Measurements from ENCODE around the gene SPNS1. TPM values are rescaled to one million over a fixed set of nuclear protein-coding genes. Genes with fewer than 3 reads are reported as not detected.

SPNS1 gene
- total and polyA plus RNA-seq, 7 donors = 12.9 to 46.9 (median 20.3) TPM

GRCh38 chr16:28950648-28951409, 23.7 kb upstream of the SPNS1 start, which contains the start of gene NFATC2IP:
NFATC2IP (plus strand) TSS chr16:28950937; CDS start chr16:28951012, 75 bp downstream.
- no peaks in the 10 kb centered on the region for H3K27me3 ChIP-seq (ENCODE audit: insufficient read depth in 3 of 3, low read length in 2 of 3)
- H3K4me1 ChIP-seq = peaks cover 11% of the 10 kb centered on the region
- 0 to 1% (median 1%) methylated on average over 75 to 79 of the region's 79 CpGs for WGBS, 3 donors
- ATAC-seq (peak; percentile 98 to 99 (median 98)), DNase-seq (peak; percentile 99 to 100)
- no peaks in the 10 kb centered on the region for H3K9me3 ChIP-seq
- H3K36me3 ChIP-seq (ENCODE audit: insufficient read depth in 1 of 2, low read depth in 1 of 2) = peaks cover 0 to 40% of the 10 kb centered on the region in 2 donors
- TF ChIP-seq CTCF (IDR thresholded peaks at IDR 0.05) = no peak
- intact Hi-C loops (cut with DNase I) = no loop called here
- H3K4me3 ChIP-seq = peak within 1 kb of the TSS; percentile 99
- peak within 1 kb of the TSS; percentile 84 for H3K27ac ChIP-seq

GRCh38 chr16:28951410-28951943, 23.1 kb upstream of the SPNS1 start:
- Histone ChIP-seq H3K9me3 (no peaks in the 10 kb centered on the region), H3K4me3 (peak overlapping the region; percentile 99), H3K4me1 (peaks cover 11% of the 10 kb centered on the region), H3K36me3 (ENCODE audit: insufficient read depth in 1 of 2, low read depth in 1 of 2) (peaks cover 0 to 46% of the 10 kb centered on the region in 2 donors), H3K27ac (peak overlapping the region; percentile 84), H3K27me3 (ENCODE audit: insufficient read depth in 3 of 3, low read length in 2 of 3) (no peaks in the 10 kb centered on the region)
- intact Hi-C loops (cut with DNase I) = no loop called here
- no peak for TF ChIP-seq CTCF (IDR thresholded peaks at IDR 0.05)
- WGBS, 3 donors = 2% methylated on average over 17 of the region's 17 CpGs
- DNase-seq = no peak
- ATAC-seq = peak in 1 of 4 donors; percentile 17

- intact Hi-C loops (cut with DNase I) = no loop called here
- Histone ChIP-seq H3K27me3 (ENCODE audit: insufficient read depth in 3 of 3, low read length in 2 of 3) (no peaks in the 10 kb centered on the region), H3K36me3 (ENCODE audit: insufficient read depth in 1 of 2, low read depth in 1 of 2) (peaks cover 0 to 88% of the 10 kb centered on the region in 2 donors), H3K9me3 (no peaks in the 10 kb centered on the region), H3K4me1 (no peaks in the 10 kb centered on the region), H3K27ac (no peak overlapping the region), H3K4me3 (no peak overlapping the region)
- TF ChIP-seq CTCF (IDR thresholded peaks at IDR 0.05) = no peak
- 92 to 96% (median 94%) methylated on average over 9 of the region's 9 CpGs for WGBS, 3 donors
- DNase-seq (no peak), ATAC-seq (no peak)
Observed at GRCh38 chr16:28958216-28958615, 16.4 kb upstream of the SPNS1 start.

DNA sequence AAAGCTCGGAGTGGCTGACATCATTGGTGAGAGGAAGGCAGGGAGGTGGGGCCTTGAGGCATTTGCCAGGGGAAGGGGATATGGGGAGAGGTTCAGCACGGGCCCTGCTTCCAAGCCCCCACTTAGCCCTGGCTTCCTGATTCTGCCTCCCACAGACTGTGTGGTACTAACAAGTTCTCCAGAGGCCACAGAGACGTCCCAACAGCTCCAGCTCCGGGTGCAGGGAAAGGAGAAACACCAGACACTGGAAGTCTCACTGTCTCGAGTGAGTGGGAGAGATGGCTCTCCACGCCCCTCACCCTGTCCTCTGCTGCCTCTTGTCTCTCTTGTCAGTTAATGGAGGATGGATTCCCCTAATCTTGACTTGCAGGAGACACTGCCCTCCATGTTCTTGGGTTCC, 15.7 kb upstream of the SPNS1 start:
- H3K4me3 ChIP-seq = no peak overlapping the region
- 87 to 93% (median 88%) methylated on average over 6 of the region's 6 CpGs for WGBS, 3 donors
- H3K27ac ChIP-seq = no peak overlapping the region
- ATAC-seq = no peak
- intact Hi-C loops (cut with DNase I) = no loop called here
- H3K9me3 ChIP-seq = no peaks in the 10 kb centered on the region
- TF ChIP-seq CTCF (IDR thresholded peaks at IDR 0.05) = no peak
- DNase-seq = no peak
- no peaks in the 10 kb centered on the region for H3K4me1 ChIP-seq
- H3K27me3 ChIP-seq (ENCODE audit: insufficient read depth in 3 of 3, low read length in 2 of 3) = no peaks in the 10 kb centered on the region
- peaks cover 0 to 88% of the 10 kb centered on the region in 2 donors for H3K36me3 ChIP-seq (ENCODE audit: insufficient read depth in 1 of 2, low read depth in 1 of 2)
